Activated CD4-positive, alpha-beta T cell treated with anti-CD3 and anti-CD28 coated beads, Interleukin-2, Interleukin-6, amounts not matched to agents 100 ng/mL and 50 ng/mL, durations not matched to agents 16 hours and 8 hours (primary cell): Measurements from ENCODE around the gene TBCK.

Experiments
- DNase-seq: peaks from one replicate; pipeline ENCODE4 v3.0.0-alpha.2; 2020

The TBCK gene

DNA sequence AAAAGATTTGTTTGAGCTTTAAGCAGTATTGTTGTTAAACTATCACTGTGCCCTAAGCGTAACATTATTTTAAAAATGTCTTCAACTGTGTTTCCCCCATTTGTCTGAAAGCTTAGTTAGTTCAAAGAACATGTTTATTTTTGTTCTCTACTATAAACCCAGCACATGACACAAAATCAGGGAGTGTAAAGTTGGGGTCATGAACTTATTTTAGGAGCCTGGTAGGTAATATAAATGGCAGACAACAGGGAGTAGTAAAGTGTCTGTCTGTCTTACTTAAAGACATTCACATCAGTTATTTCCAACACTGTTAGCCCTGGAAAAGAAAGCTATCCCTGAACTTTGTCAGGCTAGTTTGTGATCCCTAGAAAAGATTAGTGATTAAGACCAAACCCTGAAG is 4.2 kb upstream of the TBCK start:
- DNase-seq: no peak

DNA sequence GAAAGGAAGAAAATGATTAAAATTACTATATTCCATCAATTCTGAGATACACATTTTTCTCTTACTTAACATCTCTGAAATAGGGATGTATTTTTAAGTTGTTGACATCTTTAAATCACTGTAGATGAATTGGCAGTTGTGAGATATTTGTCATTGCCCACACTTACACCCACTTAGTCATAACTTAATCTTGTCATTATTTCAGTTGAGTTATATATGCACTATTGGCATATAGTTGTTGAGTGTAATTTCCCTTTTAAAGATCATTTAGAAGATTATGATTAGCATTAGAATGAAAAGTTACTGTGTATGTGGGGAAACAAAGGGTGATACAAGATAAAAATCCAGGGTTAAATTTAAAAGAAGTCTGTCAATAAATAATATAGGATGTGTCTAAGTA is 2.5 kb upstream of the TBCK start:
- peak; percentile 32 for DNase-seq

DNA sequence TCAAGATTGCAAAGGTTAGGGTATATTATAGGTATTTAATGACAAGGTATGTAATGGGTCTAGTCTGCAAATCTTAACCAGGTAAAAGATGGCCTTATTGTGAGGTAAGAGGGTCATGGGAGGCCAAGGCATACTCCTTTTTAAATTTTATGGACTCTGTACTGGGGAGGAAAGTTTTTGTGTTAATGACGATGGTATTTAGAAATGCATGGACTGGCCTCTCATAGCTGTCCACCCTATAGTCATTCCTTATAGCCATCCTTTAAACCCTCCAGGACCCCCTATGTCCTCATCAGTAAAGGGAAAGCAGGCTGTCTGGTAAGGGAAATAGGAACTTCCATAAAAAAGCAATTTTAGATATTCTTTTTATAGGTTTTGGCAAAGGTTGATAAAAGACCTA is 1.8 kb upstream of the TBCK start:
- DNase-seq: no peak

DNA sequence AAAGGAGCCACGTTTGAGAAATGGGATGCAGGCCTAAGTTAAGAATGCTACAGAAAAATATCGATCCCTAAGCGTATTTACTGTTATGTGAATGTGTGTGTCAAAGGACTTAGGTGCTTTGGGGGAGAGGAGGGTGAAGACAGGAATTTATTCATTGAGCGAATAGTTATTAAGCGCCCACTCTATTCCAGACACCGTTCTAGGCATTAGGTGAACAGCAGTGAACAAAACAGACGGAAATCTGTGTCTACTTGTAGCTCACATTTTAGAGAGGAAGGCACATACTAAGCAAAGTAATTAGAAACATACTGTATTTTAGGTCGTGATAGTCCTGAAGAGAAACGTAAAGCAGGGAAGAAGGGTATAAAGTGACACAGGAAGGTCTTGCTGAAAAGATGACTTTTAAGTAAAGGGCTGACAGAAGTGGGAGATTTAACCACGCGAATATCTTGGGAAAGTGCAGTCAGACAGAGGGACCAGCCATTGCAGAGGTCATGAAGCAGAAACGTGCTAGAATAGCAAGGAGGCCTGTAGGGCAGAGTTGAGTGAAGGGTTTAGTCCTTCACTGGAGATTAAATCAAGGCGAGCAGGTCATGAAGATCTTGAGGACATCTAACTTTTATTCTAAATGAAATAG is 882 bp upstream of the TBCK start:
- peak; percentile 4 for DNase-seq

DNA sequence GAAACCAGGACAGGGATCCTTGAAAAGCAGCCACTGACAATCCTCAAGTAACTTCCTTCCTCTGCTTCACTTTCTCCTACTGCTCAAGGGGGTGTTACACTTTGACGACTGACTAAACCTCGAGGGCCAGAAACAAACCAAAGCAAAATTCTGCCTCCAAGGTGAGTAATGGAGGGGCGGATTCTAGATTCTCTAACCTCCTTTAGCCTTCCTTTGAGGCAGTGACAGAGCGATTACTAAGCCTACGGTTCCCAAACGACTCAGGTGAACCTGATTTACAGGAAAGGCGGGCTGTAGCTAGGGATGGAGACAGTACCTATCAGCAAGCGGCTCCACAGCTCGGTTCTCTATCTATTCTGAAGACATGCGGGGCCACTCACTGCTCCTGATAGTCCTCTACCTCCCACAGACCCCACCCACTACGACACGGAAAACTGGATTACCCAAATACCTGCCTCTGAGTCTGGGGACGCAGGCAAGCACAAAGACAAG is 487 bp downstream of the TBCK start:
- peak; percentile 56 for DNase-seq

DNA sequence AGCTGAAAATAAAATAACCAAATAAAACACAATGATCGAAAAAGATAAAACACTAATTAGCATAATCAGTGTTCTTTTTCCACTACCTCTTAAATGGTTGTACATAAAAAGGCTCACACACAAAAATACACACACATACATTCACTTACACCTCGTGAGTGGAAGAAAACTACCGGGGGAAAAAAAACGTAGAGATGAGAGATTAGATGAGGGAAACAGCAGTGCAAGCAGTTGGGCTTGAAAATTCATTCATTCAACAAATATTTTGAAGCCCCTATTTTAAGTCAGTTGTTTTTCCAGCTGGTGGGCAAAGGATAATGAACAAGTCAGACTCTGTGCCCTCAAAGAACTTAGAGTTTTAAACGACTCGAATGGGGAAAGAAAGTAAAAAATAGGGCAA is 1.0 kb downstream of the TBCK start:
- DNase-seq: no peak

DNA sequence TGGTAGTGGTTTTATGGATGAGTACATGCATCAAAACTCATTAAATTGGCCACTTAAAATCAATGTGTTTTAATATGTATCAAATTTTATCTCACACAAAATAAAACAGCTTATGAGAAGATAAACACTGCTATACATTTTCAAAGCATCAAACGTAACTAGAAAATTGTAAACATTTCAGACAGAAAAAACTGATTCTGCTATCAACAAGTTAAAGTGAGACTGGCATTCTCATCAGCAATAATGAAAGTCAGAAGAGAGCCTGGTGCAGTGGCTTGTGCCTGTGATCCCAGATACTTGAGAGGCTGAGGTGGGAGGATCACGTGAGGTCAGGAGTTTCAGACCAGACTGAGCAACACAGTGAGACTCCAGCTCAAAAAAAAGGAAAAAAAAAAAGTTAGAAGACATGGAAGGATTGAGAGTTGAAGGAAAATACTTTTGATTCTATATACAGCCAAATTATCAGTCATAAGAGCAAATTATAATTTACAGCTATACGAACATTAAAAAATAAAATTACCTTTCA is 2.9 kb downstream of the TBCK start:
- DNase-seq: peak; percentile 12

DNA sequence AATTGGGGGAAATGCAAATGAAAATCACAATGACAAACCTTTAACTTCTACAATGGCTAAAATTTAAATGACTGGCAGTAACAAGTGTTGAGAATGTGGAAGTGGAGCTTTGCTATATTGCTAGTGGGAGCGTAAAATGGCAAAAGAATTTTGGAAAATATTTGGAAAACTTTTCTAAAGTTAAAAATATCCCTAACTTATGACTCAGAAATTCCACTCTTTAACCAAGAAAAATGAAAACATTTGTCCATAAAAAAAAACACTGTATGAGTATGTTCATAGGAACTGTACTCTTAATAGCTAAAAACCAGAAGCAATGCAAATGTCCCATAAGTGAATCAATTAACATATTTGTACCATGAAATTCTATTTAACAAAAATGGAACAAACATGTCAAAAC is 3.6 kb downstream of the TBCK start:
- no peak for DNase-seq

DNA sequence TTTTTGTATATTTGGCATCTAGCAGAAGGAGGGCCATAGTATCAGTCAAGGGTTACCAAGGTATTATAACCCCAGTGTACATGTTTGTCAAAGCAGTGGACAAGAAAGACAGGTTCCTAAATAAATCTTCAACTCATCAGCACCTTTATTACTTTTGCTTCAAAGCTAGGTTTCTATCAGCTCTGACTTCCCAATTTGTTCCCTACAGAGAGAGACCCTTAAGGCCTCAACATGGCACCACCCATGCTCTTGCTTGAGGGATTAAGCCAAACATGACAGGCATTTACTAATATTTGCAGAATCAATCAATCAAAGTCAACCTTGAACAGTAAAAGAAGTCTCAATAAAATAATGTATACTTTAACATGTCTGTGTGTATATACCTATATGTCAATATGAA is 9.4 kb downstream of the TBCK start:
- DNase-seq: no peak

DNA sequence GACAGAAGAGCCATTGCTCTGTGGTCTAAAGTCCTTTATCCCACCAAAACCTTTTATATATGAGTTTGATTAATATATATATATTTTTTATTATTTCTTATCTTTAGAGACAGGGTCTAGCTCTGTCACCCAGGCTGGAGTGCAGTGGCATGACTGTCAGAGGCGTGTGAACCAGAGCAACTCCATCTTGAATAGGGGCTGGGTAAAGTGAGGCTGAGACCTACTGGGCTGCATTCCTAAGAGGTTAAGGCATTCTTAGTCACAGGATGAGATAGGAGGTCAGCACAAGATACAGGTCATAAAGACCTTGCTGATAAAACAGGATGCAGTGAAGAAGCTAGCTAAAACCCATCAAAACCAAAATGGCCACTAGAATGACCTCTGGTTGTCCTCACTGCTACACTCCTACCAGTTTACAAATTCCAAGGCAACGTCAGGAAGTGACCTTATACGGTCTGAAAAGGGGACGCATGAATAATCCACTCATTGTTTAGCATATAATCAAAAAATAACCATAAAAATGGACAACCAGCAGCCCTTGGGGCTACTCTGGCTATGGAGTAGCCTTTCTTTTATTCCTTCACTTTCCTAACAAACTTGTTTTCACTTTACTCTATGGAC is 10.5 kb downstream of the TBCK start:
- DNase-seq: no peak

DNA sequence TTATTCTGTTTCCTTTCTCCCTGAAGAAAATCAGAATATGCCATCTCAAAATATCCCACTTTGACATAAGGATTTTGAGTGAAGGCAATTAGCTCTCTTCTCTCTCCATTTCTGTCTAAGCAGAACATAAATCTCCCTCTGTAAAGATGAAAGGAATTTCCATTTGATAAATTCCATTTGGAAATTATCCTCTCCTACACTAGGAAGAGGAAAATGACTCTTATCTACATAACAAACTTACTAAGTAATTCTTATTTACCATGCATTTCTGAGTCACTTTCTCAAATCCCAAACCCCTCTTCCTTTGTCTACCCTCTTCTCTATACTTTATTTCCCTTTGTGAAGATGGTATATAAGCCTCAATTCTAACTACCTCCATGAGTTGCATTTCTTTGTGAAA is 11.4 kb downstream of the TBCK start:
- no peak for DNase-seq

DNA sequence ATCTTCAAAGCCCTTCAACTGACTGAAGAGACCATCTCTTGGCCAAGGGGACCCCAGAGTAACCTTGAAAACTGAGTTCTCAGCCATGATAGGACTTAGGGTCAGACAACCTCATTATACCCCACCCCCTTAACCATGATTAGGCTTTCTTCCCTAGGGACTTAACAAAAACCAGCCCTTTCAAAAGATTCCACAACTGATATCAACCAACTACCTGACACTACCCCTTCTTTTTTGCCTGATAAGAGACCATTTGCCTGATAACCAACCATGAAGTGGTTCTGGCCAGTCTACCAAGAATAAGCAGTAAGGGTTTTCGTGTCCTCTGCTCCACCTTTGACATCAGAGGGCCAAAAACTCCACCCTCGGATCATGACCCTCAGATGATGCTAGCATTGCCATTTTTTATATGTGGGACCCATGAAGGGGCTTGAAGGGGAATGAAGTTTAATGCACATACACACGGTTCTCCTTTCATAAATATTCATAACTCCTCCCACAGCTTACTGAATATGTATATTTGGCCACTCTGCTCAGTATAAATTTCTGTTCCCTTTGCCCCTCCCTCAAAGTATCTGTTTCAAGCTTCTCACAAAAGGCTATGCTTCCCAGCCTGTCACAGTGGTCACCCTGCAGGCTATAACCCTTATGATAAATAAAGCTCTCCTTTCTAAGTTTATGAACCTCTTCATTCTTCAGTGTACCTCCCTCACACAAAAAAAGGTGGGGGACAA is 12.3 kb downstream of the TBCK start:
- no peak for DNase-seq

DNA sequence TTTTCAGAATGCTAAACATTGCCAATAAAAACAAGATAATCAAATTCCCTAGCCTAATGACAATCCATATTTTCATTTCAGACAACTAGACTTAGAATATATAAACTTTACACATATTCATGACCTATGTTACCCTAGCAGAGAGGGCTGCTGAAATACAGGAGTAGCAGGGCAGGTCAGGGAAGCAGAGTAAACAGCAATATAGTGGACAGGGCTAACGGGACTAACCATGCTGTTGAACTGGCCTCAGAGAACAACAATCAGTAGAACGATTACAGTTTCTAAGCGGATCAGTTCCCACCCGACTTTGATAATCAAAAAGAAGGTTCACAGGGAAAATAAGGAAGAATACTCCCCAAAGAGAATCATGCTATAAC is 14.0 kb downstream of the TBCK start:
- no peak for DNase-seq

DNA sequence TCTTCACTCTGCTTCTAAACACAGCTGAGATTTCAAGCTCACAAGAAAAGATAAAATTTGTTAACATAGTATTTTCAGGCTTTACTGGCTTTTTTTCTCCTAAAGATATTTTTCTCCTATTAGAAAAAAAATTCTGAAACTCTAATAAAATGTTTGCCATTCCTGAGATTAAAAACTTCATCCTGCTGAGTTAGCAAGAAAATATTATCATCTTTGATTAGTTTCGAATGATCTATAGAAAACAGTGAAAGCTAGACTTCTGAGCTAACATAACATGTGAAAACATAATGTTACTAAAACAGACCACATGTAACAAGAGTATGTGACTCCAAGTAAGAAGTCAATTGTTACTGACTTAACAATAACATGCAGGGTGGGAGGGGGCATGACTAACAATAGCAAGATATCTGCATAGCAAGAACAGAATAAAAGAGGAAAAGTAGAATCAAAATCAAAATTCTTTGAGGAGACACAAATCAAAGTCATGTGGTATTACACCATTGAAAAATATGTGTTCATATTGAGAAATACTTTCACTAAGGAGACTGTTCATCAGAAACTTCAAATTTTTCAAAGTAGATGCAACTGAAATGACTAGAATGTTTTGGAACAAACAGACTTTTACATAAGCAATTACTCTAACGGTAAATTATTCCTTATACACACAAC is 14.5 kb downstream of the TBCK start:
- no peak for DNase-seq

DNA sequence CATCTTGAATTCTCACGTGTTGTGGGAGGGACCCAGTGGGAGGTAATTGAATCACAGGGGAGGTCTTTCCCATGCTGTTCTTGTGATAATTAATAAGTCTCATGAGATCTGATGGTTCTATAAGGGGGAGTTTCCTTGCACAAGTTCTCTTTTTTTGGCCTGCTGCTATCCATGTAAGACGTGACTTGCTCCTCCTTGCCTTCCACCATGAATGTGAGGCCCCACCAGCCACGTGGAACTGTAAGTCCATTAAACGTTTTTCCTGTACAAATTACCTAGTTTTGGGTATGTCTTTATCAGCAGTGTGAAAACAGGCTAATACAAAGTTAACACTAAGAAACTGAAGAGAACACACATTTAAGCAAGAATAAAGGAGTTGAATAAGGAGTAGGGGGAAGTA is 16.0 kb downstream of the TBCK start:
- DNase-seq: no peak

DNA sequence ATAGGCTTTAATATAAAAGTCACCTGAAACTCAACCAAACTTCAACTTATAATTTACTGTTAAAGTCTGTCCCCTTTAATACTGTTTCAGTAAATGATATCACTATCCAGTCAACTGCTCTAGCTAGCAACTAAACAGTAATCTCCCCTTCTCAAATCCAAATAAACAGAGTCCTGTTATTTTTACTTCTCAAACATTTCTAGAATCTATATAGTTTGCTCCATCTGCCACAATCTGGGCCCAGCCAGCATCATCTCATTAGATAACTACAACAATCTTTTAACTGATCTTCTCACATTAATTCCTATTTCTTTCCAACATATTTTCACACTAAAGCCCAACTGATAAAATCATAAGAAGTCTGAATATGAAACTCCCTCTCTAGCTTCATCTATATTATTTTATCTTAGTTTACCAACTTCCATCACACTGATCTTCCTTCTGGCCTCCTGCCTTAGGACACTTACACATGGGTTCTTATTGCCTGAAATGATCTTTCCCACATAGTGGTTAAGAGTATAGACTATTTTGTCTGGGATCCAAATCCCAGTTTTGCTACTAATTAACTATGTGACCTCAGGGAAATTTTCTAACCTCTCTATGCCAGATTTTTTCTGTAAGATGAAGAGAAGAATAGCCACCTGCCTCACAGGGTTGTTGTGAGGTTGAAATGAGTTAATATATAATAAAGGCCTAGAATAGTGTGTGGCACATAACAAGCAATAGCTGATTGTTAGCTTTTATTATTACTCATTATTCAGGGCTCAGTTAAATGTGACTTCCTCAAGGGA is 18.6 kb downstream of the TBCK start:
- DNase-seq: no peak

DNA sequence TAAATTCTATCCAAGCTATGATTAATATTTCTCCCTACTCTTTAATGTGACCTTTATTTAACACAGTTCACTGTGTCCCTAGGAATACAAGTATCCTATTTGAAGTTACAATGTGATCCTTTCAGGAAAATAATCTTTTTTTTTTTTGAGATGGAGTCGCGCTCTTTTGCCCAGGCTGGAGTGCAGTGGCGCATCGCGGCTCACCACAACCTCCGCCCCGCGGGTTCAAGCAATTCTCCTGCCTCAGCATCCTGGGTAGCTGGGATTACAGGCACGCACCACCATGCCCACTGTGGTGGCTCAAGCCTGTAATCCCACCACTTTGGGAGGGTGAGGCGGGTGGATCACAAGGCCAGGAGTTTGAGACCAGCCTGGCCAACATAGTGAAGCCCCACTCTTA is 21.9 kb downstream of the TBCK start:
- no peak for DNase-seq

DNA sequence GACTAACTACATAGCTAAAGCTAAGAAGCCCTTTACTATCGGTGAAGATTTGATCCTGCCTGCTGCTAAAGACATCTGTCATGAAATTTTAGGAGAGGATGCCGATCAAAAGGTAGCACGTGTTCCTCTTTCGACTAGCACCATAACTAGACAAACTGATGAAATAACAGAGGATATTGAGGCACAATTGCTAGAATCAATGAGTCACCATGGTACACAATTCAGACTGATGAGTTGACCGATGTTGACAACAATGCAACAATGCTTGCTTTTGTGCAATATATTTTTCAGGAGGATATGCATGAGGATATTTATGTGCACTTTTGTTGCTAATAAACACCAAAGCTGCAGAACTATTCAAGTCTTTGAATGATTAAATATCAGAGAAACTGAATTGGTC is 24.3 kb downstream of the TBCK start:
- DNase-seq: no peak

DNA sequence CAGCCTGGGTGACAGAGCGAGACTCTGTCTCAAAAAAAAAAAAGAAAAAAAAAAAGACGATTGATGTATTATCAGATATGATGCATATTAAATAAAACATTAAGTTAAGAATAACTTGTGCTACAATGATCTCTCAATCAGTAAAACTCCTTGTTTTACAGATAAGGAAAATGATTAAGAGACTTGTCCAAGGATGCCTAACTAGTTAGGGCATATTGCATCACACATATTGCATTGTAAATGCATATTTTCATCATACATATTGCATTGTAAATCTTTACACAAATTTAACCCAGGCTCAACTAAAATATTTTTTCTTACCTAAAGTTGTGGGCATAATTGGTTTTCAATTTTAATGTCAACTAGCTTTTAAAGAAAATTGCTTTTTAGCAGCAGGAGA is 26.3 kb downstream of the TBCK start:
- no peak for DNase-seq

DNA sequence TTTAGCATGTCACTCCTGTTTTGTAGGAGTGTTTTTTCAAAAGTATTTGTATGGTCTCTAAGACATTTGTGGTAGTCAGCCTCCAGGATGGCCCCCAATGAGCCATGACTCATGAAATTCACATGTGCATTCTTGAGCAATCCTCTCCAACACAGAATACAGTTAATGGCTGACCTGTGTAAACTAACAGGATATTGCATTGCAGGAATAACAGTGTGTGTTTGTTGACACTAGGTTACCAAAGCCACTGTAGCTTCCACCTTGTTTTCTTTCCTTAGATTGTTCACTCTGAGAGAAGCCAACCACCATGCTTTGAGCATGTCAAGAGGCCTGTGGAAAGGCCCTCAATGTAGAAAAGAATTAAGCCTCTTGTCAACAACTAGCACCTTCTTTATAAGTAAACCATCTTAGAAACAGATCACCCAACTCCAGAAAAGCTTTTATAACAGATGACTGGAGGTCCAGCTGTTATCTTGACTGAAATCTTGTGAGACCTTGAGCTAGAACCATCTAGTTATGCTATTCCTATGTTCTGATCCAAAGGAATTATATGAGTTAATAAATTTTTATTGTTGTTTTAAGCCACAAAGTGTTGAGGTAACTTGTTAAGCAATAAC is 28.5 kb downstream of the TBCK start:
- no peak for DNase-seq

DNA sequence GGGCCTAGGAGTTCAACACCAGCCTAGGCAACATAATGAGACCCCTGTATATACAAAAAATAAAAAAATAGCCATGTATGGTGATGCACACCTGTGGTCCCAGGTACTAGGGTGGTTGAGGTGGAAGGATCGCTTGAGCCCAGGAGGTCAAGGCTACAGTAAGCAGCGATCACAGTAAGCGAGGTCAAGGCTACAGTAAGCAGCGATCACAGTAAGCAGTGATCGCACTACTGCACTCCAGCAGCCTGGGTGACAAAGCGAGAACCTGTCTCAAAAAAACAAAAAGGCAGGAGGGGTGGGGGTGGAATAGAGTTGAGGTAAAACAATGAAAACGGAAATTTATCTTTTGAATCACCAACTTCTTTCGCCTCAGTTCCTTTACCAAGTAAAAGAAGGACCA is 29.4 kb downstream of the TBCK start:
- no peak for DNase-seq

DNA sequence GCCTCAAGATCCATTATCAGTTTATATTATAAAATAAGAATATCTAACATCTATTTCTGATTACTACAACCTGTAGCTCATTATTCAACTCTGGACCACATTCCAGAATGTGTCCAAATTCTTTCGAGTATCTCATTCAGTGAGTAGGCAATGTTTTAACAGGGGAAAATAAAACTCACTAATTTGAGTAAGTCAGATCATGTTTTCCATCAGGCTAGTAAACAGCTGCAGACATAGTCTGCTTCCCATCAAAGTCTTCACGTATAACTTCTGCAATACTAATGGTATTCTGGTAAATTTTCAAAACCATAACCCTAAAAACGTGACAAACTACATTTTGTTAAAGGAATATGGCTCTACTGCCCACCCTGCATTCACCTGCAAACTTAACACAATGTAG is 31.8 kb downstream of the TBCK start:
- DNase-seq: no peak
